ENCODE measurements around the gene TAS1R3.

TAS1R3 gene

GRCh38 chr1:1340791-1341548 is 9.9 kb downstream of the TAS1R3 start:
- DNase-seq: no peak

GRCh38 chr1:1341549-1342021 is 10.5 kb downstream of the TAS1R3 start:
- DNase-seq: no peak

GRCh38 chr1:1342061-1342562 is 11.0 kb downstream of the TAS1R3 start:
- DNase-seq: no peak

- no peak for DNase-seq
Measured at GRCh38 chr1:1342584-1343115, 11.6 kb downstream of the TAS1R3 start.

GRCh38 chr1:1343811-1344421 is 12.8 kb downstream of the TAS1R3 start:
- no peak for DNase-seq

GRCh38 chr1:1344655-1345361 is 13.7 kb downstream of the TAS1R3 start:
- DNase-seq: no peak

- no peak for DNase-seq
Measured at GRCh38 chr1:1345384-1345783, 14.3 kb downstream of the TAS1R3 start.

GRCh38 chr1:1345860-1346500 is 14.9 kb downstream of the TAS1R3 start:
- no peak for DNase-seq

- DNase-seq: no peak
Measured at GRCh38 chr1:1346501-1346890, 15.4 kb downstream of the TAS1R3 start.

GRCh38 chr1:1347026-1347595 is 16.0 kb downstream of the TAS1R3 start:
- DNase-seq: no peak

- DNase-seq: no peak
Measured at GRCh38 chr1:1347663-1348419, 16.8 kb downstream of the TAS1R3 start.

GRCh38 chr1:1348420-1349255 is 17.6 kb downstream of the TAS1R3 start:
- no peak for DNase-seq

- peak; percentile 58 for DNase-seq
Measured at GRCh38 chr1:1349256-1350012, 18.4 kb downstream of the TAS1R3 start, which contains the start of gene DVL1. TSS of gene DVL1 (minus strand) at chr1:1349418. CDS start at chr1:1349065, 353 bp downstream.

GRCh38 chr1:1351511-1352427 is 20.7 kb downstream of the TAS1R3 start:
- DNase-seq: no peak

GRCh38 chr1:1352786-1353388 is 21.8 kb downstream of the TAS1R3 start:
- DNase-seq: peak; percentile 83

- no peak for DNase-seq
Measured at GRCh38 chr1:1353389-1354151, 22.5 kb downstream of the TAS1R3 start.

Measured in NCI-H2171 (cell line).